A673 (cell line): ENCODE measurements around the gene EMP1. TPM values are rescaled to one million over a fixed set of nuclear protein-coding genes. Genes with fewer than 3 reads are reported as not detected.

ENCODE experiments used
- BruUV-seq: library from RNA; stranded (reverse); fragments of 400-500 nt; replicated peaks from 2 replicates; lab custom pipeline; 2021; lab: Mats Ljungman, UMichigan
- CTCF ChIA-PET: fragments of 300-600 bp; sonication (Branson Sonifier 250); formaldehyde crosslinking; loops from one replicate; lab custom pipeline; 2022; ENCODE audit warnings: antibody characterized with exemption; lab: Charles Lee
- POLR2A ChIA-PET: fragments of 300-600 bp; sonication (Branson Sonifier 250); formaldehyde crosslinking; loops from one replicate; lab custom pipeline; 2022; ENCODE audit warnings: antibody characterized with exemption; ENCODE audit not compliant: low non-redundant PET; lab: Charles Lee
- DNase-seq: peaks from one replicate; pipeline ENCODE4 v3.0.0-alpha.2; 2015; ENCODE audit warnings: low spot score
- H3K27ac ChIP-seq: fragments of 200-600 bp; sonication (generic); 2 replicates; pipeline ENCODE4 v1.5.1; 2016; ENCODE audit warnings: mixed run types, low read depth, mild to moderate bottlenecking, mixed read lengths, antibody characterized with exemption, low read length; ENCODE audit not compliant: poor library complexity, severe bottlenecking
- H3K27me3 ChIP-seq: fragments of 200-600 bp; sonication (generic); replicated peaks from 2 replicates; pipeline ENCODE4 v1.6.1; 2017; ENCODE audit warnings: mixed run types, low read depth, mild to moderate bottlenecking, mixed read lengths, antibody characterized with exemption, low read length; ENCODE audit not compliant: insufficient read depth, poor library complexity
- H3K36me3 ChIP-seq: fragments of 200-600 bp; sonication (generic); 2 replicates; pipeline ENCODE4 v1.6.1; 2016; ENCODE audit warnings: mixed run types, mild to moderate bottlenecking, mixed read lengths, antibody characterized with exemption, low read length; ENCODE audit not compliant: insufficient read depth, poor library complexity, severe bottlenecking
- H3K4me1 ChIP-seq: fragments of 200-600 bp; sonication (generic); 2 replicates; pipeline ENCODE4 v1.6.1; 2017; ENCODE audit warnings: mixed run types, mild to moderate bottlenecking, mixed read lengths, antibody characterized with exemption, low read length; ENCODE audit not compliant: insufficient read depth, poor library complexity, severe bottlenecking
- H3K4me3 ChIP-seq: fragments of 200-600 bp; sonication (generic); 2 replicates; pipeline ENCODE4 v1.5.1; 2016; ENCODE audit warnings: low read depth, mixed run types, mild to moderate bottlenecking, mixed read lengths, low read length; ENCODE audit not compliant: poor library complexity, severe bottlenecking
- H3K9me3 ChIP-seq: fragments of 200-600 bp; sonication (generic); 2 replicates; pipeline ENCODE4 v1.6.1; 2016; ENCODE audit warnings: mixed run types, low read depth, mild to moderate bottlenecking, mixed read lengths, antibody characterized with exemption, low read length; ENCODE audit not compliant: poor library complexity, severe bottlenecking
- CTCF ChIP-seq: fragments of 300-800, 200-600 bp; sonication (generic); conservative IDR thresholded peaks from 2 replicates; pipeline ENCODE4 v1.5.1; 2017; ENCODE audit warnings: low read depth, mild to moderate bottlenecking, antibody characterized with exemption, low read length, moderate library complexity, mixed read lengths
- EZH2 ChIP-seq: fragments of 200-600 bp; sonication (generic); IDR thresholded peaks from 2 replicates; pipeline ENCODE4 v1.6.1; 2017; ENCODE audit warnings: borderline replicate concordance, low read depth, mild to moderate bottlenecking, mixed read lengths, antibody characterized with exemption, low read length; ENCODE audit not compliant: poor library complexity, severe bottlenecking
- intact Hi-C: fragments of 100-400 bp; cut with micrococcal nuclease; formaldehyde crosslinking; loops from one replicate; pipeline ENCODE4 v1.10.0; 2022; ENCODE audit not compliant: unreplicated experiment
- total RNA-seq: library from RNA; stranded (reverse); gene quantifications from 2 replicates; pipeline ENCODE4 v1.2.3, GENCODE V29; 2021

The EMP1 gene
- total RNA-seq, 1 experiment from 2014 or later, result 66.5 TPM

- BruUV-seq, result no TSS peak
- CTCF ChIA-PET, result interaction anchor here (0.6 kb wide), 1 partner anchor 395 kb away, joined by 3 read pairs; no protein-coding TSS in a partner anchor
- Histone ChIP-seq H3K36me3 (no peaks in the 10 kb centered on the region), H3K27ac (no peak overlapping the region), H3K27me3 (no peaks in the 10 kb centered on the region), H3K9me3 (no peaks in the 10 kb centered on the region), H3K4me3 (no peak overlapping the region), H3K4me1 (no peaks in the 10 kb centered on the region)
- intact Hi-C loops, result loop anchor here (1.0 kb wide), 1 partner anchor 318 kb away; no protein-coding TSS in a partner anchor
- DNase-seq, result peak; percentile 75
- TF ChIP-seq EZH2 (no peak), CTCF (peak; percentile 81)
- POLR2A ChIA-PET, result no interaction called here
These were observed 37.5 kb downstream of the EMP1 start for GRCh38 chr12:13233830-13234641.

- intact Hi-C loops, result no loop called here
- H3K4me3 ChIP-seq, result no peak overlapping the region
- no peaks in the 10 kb centered on the region for H3K9me3 ChIP-seq
- H3K4me1 ChIP-seq, result no peaks in the 10 kb centered on the region
- H3K36me3 ChIP-seq, result no peaks in the 10 kb centered on the region
- TF ChIP-seq EZH2, result no peak
- no peak for TF ChIP-seq CTCF
- no peak for DNase-seq
- no peaks in the 10 kb centered on the region for H3K27me3 ChIP-seq
- H3K27ac ChIP-seq, result no peak overlapping the region
- CTCF ChIA-PET, result no interaction called here
- POLR2A ChIA-PET, result no interaction called here
- BruUV-seq, result no TSS peak
These were observed 41.7 kb downstream of the EMP1 start for GRCh38 chr12:13238204-13238603.

GRCh38 chr12:13241833-13242488 is 45.4 kb downstream of the EMP1 start:
- intact Hi-C loops, result no loop called here
- Histone ChIP-seq H3K4me3 (no peak overlapping the region), H3K9me3 (no peaks in the 10 kb centered on the region), H3K27me3 (no peaks in the 10 kb centered on the region), H3K4me1 (no peaks in the 10 kb centered on the region), H3K36me3 (no peaks in the 10 kb centered on the region), H3K27ac (no peak overlapping the region)
- CTCF ChIA-PET, result no interaction called here
- no peak for TF ChIP-seq EZH2
- no peak for TF ChIP-seq CTCF
- no TSS peak for BruUV-seq
- DNase-seq, result no peak
- POLR2A ChIA-PET, result no interaction called here
